ENCODE results near the gene DCTN3. TPM values are rescaled to one million over a fixed set of nuclear protein-coding genes. Genes with fewer than 3 reads are reported as not detected.

Gene DCTN3
- total RNA-seq: 160 and 173 TPM in 2 replicates

GRCh38 chr9:34620061-34620994 lies at the start of gene DCTN3:
DCTN3 (minus strand) TSS chr9:34620495; CDS start chr9:34620464, 31 bp downstream.

GRCh38 chr9:34662526-34663302 lies 42.4 kb upstream of the DCTN3 start, which contains the start of gene CCL27:
CCL27 (minus strand) TSS chr9:34662657; CDS start chr9:34662633, 24 bp downstream.

DNA sequence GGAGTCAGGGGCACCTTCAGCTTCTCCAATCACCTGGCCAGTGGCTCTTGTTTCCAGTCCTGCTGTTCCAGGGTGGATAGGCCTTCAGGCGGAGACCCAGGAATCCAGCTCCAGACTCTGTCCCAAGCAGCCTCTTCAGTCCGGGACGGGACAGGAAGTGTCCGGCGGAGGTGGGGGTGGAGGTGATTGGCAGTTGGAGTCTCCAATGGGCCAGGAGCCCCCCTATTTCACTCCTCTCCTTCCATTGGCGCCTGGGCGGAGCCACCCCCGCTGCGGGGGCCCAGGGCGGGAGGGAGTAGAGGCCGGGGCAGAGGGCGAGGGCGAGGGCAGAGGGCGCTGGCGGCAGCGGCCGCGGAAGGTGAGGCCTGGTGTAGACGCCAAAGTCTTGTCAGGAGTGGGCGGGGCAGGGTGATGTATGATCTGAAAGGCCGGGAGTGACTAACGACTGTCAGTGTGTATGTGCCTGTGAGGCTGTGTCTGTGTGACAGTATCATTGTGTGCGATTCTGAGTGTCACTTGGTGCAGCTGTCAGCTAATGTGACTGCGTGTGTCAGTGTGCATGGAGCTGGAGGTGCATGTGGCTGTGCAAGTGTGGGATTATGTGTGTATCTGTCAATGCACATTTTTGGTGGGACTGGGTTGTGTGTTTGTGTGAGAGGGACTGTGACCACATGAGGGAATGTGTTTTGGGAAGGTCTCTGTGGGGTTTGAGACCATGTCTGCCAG lies 31.7 kb upstream of the DCTN3 start, which contains the start of gene IL11RA:
Gene IL11RA (plus strand): TSS at position 310 of the 726 bp plus-strand sequence. CDS start 3,033 bp downstream, outside the sequence.

GRCh38 chr9:34646211-34647083 lies 26.2 kb upstream of the DCTN3 start, which contains the start of gene GALT:
GALT (plus strand) TSS chr9:34646675; CDS start chr9:34646705, 30 bp downstream.

GRCh38 chr9:34637356-34638137 lies 17.3 kb upstream of the DCTN3 start, which contains the start of gene SIGMAR1:
SIGMAR1 (minus strand) TSS chr9:34637787; CDS start chr9:34637697, 90 bp downstream.

DNA sequence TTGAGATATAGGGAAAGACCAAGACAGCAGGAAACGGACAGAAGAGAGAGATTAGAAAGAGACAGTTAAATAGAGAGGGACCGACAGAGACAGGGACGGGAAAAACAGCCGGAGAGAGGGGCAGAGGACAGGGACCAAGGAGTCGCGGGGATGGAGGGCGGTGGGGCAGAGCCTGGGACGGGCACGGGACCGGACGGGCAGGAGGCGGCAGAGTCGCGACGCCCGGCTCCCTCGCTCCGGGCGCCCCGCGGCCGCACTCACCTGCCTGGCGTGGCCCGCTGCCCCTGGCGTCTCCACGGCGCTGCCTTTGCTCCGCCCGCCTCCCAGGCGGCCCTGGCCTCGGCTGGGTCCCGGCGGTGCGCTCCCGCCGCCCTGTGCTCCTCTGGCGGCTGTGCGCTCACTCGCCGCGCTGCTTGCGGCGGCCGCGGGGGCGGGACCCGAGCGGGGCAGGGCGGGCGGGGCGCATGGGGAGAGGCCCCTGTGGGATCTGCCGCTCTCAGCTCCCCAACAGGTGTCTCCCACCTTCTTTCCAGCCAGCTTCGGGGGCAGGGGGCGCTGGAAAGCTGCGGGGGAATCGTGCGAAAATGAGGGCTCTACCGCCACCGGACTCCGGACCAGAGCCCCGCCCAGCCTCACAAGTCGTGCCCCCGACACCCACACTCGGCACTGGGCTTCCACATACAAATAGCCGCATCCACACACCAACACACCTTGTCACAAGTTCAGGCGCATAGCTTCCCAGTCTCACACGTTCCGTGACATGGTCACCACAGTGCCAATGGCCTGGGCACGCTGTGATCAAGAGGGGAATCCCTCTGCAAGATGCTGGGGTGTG lies 8.6 kb upstream of the DCTN3 start, which contains the start of gene ARID3C:
Gene ARID3C (minus strand): TSS at position 411 of the 835 bp plus-strand sequence. CDS start 1,052 bp downstream, outside the sequence.

GRCh38 chr9:34611811-34612787 lies 8.2 kb downstream of the DCTN3 start, which contains the start of gene RPP25L:
RPP25L (minus strand) TSS chr9:34612097; CDS start chr9:34611296, 801 bp downstream.

DNA sequence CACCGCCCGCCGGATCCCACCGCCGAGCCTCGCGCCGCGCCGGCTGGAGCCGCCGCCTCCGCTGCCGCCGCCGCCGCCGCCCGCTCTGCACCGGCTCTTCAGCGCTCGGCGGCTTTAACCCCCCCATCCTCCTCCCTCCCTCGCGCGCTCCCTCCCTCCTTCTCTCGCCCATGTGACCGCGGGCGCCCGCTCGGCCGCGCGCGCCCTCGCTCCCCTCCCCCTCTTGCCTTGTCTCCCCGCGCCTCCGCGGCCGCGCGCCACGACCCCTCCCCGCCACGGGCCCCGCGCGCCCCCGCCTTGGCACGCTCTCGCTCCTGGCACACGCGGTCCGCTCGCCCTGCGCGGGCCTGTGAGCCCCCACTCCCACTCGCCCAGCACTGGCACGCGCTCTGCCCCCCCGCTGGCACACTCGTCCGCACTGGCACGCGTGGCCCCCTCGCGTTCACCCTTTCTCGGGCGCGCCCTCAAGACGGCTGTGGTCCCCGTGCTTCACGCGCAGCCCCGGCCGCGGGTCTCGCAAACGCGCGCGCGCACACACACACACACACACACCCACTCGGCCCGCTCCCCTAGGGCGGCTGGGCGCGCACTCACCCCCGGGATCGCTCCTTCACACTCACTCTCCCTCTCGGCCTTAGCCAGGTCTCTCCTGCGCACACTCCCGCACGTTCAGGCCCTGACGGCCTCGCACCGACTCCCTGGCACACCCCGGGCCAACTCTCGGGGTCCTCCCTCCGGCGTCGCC lies 30.5 kb downstream of the DCTN3 start, which contains the start of gene CNTFR:
Gene CNTFR (minus strand): TSS at position 89 of the 745 bp plus-strand sequence. CDS start 20,743 bp downstream, outside the sequence.

Other genes with a start within 250 kb of the DCTN3 start
- gene MYORG, start 243.6 kb downstream of the DCTN3 start, total RNA-seq: 0.43 and 0.63 TPM in 2 replicates
- gene FAM219A, start 161.9 kb downstream of the DCTN3 start, total RNA-seq: 2.8 and 3.5 TPM in 2 replicates
- 0.34 TPM in 1 of 2 replicates, not detected in the other for gene DNAI1, start 161.7 kb downstream of the DCTN3 start, total RNA-seq
- gene ENHO, start 97.5 kb downstream of the DCTN3 start, total RNA-seq: 0.16 and 0.26 TPM in 2 replicates
- gene CNTFR, start 30.8 kb downstream of the DCTN3 start, total RNA-seq: not detected in 2 replicates
- 22.2 and 24.9 TPM in 2 replicates for gene RPP25L, start 8.4 kb downstream of the DCTN3 start, total RNA-seq
- not detected in 2 replicates for gene ARID3C, start 8.6 kb upstream of the DCTN3 start, total RNA-seq
- 34.8 and 34.9 TPM in 2 replicates for gene SIGMAR1, start 17.3 kb upstream of the DCTN3 start, total RNA-seq
- 34.5 and 41.1 TPM in 2 replicates for gene GALT, start 26.2 kb upstream of the DCTN3 start, total RNA-seq
- gene IL11RA, start 31.7 kb upstream of the DCTN3 start, total RNA-seq: 14.0 and 16.3 TPM in 2 replicates
- gene CCL27, start 42.2 kb upstream of the DCTN3 start, total RNA-seq: 0.09 TPM in 1 of 2 replicates, not detected in the other
- not detected in 2 replicates for gene CCL19, start 70.8 kb upstream of the DCTN3 start, total RNA-seq
- gene CCL21, start 89.6 kb upstream of the DCTN3 start, total RNA-seq: not detected in 2 replicates

Data from bronchial smooth muscle cell (primary cell).